Heart left ventricle (tissue), 16 donors: ENCODE measurements around the gene CEACAM4. TPM values are rescaled to one million over a fixed set of nuclear protein-coding genes. Genes with fewer than 3 reads are reported as not detected.
A peak's percentile ranks its signal among the peaks of the same experiment; 100 is the strongest.

Experiments
- ATAC-seq, 4 donors: fragments of 200-7000 bp; cut with Tn5 transposase; one replicate each; pipeline ENCODE4 v1.9.1; 2020 to 2022; ENCODE audit warnings: moderate library complexity in 4 of 4, mild to moderate bottlenecking in 3 of 4, moderate number of reproducible peaks in 1 of 4
- DNase-seq, 5 donors: peaks; one replicate each; pipeline ENCODE4 v3.0.0-alpha.2; 2020
- H3K27ac ChIP-seq, 12 donors: fragments of 200-600 bp; sonication (generic) in 4 of 12; one replicate each; pipeline versions ENCODE4 v1.5.0 to v1.8.0; 2016 to 2022; ENCODE audit warnings: mild to moderate bottlenecking in 2 of 12
- H3K27me3 ChIP-seq, 9 donors: fragments of 200-600 bp; sonication (generic) in 2 of 9; one replicate each; pipeline versions ENCODE4 v1.5.1 to v1.8.0; 2016 to 2022; ENCODE audit warnings: mild to moderate bottlenecking in 3 of 9
- H3K36me3 ChIP-seq, 9 donors: fragments of 200-600 bp; sonication (generic) in 2 of 9; one replicate each; pipeline versions ENCODE4 v1.5.0 to v1.8.0; 2018 to 2022; ENCODE audit warnings: mild to moderate bottlenecking in 2 of 9
- H3K4me1 ChIP-seq, 12 donors: fragments of 200-600 bp; sonication (generic) in 4 of 12; one replicate each; pipeline versions ENCODE4 v1.5.0 to v1.8.0; 2016 to 2022; ENCODE audit warnings: mild to moderate bottlenecking in 3 of 12
- H3K4me3 ChIP-seq, 12 donors: fragments of 200-600 bp; sonication (generic) in 4 of 12; one replicate each; pipeline versions ENCODE4 v1.5.0 to v1.8.0; 2017 to 2022; ENCODE audit warnings: mild to moderate bottlenecking in 9 of 12, moderate library complexity in 4 of 12
- H3K9me3 ChIP-seq, 12 donors: fragments of 200-600 bp; sonication (generic) in 4 of 12; one replicate each; pipeline versions ENCODE4 v1.5.0 to v1.8.0; 2016 to 2022; ENCODE audit warnings: mild to moderate bottlenecking in 1 of 12
- POLR2A ChIP-seq, 2 donors: fragments of 450-650 bp; IDR thresholded peaks; one replicate each; pipeline ENCODE4 v1.6.1; 2017; ENCODE audit warnings: antibody characterized with exemption in 2 of 2, mild to moderate bottlenecking in 2 of 2, moderate library complexity in 2 of 2
- WGBS, 4 donors: extraction: QIAGEN DNeasy Blood & Tissue Kit in 2 of 4; methylation state at CpG; one replicate each; pipeline versions ENCODE4 v1.1.5 to v1.1.7; 2013 to 2018; 5-methylcytosine and 5-hydroxymethylcytosine counted together
- intact Hi-C, 10 donors: fragments of 100-400 bp; cut with DNase I; formaldehyde crosslinking; loops; one replicate each; pipeline versions ENCODE4 v1.11.1 to v1.14.2; 2022
- polyA plus RNA-seq, 2 donors: library from polyadenylated mRNA; stranded (reverse); fragments of 200-250 nt; gene quantifications; one replicate each; pipeline ENCODE4 v1.2.3, GENCODE V29; 2013
- total RNA-seq, 9 donors: library from RNA; depleted of rRNA in 2 of 9; stranded (reverse); fragments of >200 nt in 2 of 9; fragmentation: NEBNext Ultra II Directional in 3 of 9; extraction: Animal tissue kit (Norgen Biotek cat#: 25700) in 3 of 9; gene quantifications; one replicate each; pipeline versions ENCODE4 v1.1.0 to v1.2.4, GENCODE V29; 2016 to 2023
- TF ChIP-seq, protein P1 (sequence below), 12 donors: fragments of 200-600 bp; sonication (generic) in 4 of 12; IDR thresholded peaks; one replicate each; pipeline versions ENCODE4 v1.5.0 to v1.8.0; 2018 to 2022; ENCODE audit warnings: antibody characterized with exemption in 12 of 12, mild to moderate bottlenecking in 5 of 12
- donor health status: ischemic (EF 13 %, LVEDD 7.1; RV severe dilation, severe dysfunction).
- donor health status: healthy with polysubstance abuse.
- donor health status: DM: no; HTN: yes; CAD: no.
- donor health status: DM: no; HTN: no; CAD: no.
- donor health status: ischemic (EF 25% LVEDD 6.9; RV normal size, moderate dysfunction).
- donor health status: ischemic (EF 25% LVEDD 5.7; RV mildly dilated, moderate dysfunction).
- donor health status: healthy.
- donor health status: DM: yes; HTN: yes; CAD: no.
- donor health status: ischemic (EF 35%, LVEDD 5.7; RV mildly dilated, moderate dysfunction).
- donor health status: nonischemic (EF 11% LVEDD 7.7; RV severe dilation, severe dysfunction).
- donor health status: DM: yes; HTN: yes; CAD: no.
- donor health status: PGD.
- donor health status: ischemic (EF 29% LVEDD 5.4; RV normal size, mild dysfunction).
- donor health status: nonischemic (EF 23%, LVEDD 6.1; RV moderate dilation, normal function).

Gene CEACAM4
- total and polyA plus RNA-seq, 11 donors, result 0.29 to 1.5 (median 0.46) TPM; not detected in 2

- ATAC-seq, result peak in 1 of 4 donors; percentile 38
Measured at GRCh38 chr19:41637484-41637883, 10.6 kb upstream of the CEACAM4 start.

GRCh38 chr19:41627966-41628675, 1.2 kb upstream of the CEACAM4 start:
- intact Hi-C loops, result no loop called here
- no peak for TF ChIP-seq POLR2A (IDR thresholded peaks at IDR 0.05)
- TF ChIP-seq, protein P1, sequence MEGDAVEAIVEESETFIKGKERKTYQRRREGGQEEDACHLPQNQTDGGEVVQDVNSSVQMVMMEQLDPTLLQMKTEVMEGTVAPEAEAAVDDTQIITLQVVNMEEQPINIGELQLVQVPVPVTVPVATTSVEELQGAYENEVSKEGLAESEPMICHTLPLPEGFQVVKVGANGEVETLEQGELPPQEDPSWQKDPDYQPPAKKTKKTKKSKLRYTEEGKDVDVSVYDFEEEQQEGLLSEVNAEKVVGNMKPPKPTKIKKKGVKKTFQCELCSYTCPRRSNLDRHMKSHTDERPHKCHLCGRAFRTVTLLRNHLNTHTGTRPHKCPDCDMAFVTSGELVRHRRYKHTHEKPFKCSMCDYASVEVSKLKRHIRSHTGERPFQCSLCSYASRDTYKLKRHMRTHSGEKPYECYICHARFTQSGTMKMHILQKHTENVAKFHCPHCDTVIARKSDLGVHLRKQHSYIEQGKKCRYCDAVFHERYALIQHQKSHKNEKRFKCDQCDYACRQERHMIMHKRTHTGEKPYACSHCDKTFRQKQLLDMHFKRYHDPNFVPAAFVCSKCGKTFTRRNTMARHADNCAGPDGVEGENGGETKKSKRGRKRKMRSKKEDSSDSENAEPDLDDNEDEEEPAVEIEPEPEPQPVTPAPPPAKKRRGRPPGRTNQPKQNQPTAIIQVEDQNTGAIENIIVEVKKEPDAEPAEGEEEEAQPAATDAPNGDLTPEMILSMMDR (IDR thresholded peaks at IDR 0.05), result no peak

More at GRCh38 chr19:41637484-41637883, 10.6 kb upstream of the CEACAM4 start:
- no peak for DNase-seq
- Histone ChIP-seq H3K4me3 (no peak overlapping the region), H3K36me3 (no peaks in the 10 kb centered on the region), H3K9me3 (peaks cover 0 to 11% (median 0%) of the 10 kb centered on the region in 12 donors), H3K27ac (no peak overlapping the region), H3K27me3 (peaks cover 0 to 48% (median 8%) of the 10 kb centered on the region in 9 donors), H3K4me1 (peaks cover 0 to 9% (median 0%) of the 10 kb centered on the region in 12 donors)
- WGBS, 4 donors, result 38 to 56% (median 40%) methylated on average over 2 of the region's 2 CpGs
- no peak for TF ChIP-seq POLR2A (IDR thresholded peaks at IDR 0.05)
- TF ChIP-seq, protein P1 (IDR thresholded peaks at IDR 0.05), result no peak
- intact Hi-C loops, result no loop called here

DNA sequence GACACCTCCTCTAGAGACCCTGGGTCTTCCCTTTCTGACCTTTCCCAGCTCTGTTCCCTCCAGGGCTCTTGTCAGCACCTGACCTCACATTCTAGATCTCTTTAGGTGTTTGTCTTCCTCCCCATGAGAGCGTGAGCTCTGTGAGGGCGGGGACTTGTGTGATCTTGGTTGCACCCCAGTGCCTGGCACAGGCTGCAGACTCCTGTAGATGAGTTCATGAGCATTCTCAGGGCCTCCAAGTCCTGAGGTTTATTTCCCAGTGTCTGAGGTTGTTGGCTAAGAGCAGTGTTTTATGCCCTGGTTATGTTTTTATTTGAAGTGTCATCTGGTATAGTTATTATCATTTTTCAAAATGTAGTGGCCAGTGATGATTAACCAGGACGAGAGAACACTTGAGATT, 596 bp downstream of the CEACAM4 start:
- Histone ChIP-seq H3K9me3 (peaks cover 0 to 16% (median 6%) of the 10 kb centered on the region in 12 donors), H3K27me3 (peaks cover 0 to 26% (median 0%) of the 10 kb centered on the region in 9 donors), H3K4me3 (peak overlapping the region in 4 of 12 donors; percentile 24 to 53 (median 36)), H3K4me1 (peaks cover 0 to 20% (median 0%) of the 10 kb centered on the region in 12 donors), H3K27ac (no peak overlapping the region), H3K36me3 (no peaks in the 10 kb centered on the region)
- no peak for DNase-seq
- 39 to 48% (median 48%) methylated on average over 3 of the region's 3 CpGs for WGBS, 4 donors
- ATAC-seq, result no peak
- intact Hi-C loops, result no loop called here
- TF ChIP-seq, protein P1 (IDR thresholded peaks at IDR 0.05), result no peak
- TF ChIP-seq POLR2A (IDR thresholded peaks at IDR 0.05), result no peak

More at GRCh38 chr19:41627966-41628675, 1.2 kb upstream of the CEACAM4 start:
- DNase-seq, result no peak
- H3K27me3 ChIP-seq, result peaks cover 0 to 26% (median 0%) of the 10 kb centered on the region in 9 donors
- no peak for ATAC-seq
- H3K27ac ChIP-seq, result no peak overlapping the region
- H3K4me3 ChIP-seq, result no peak overlapping the region
- H3K36me3 ChIP-seq, result no peaks in the 10 kb centered on the region
- H3K9me3 ChIP-seq, result peaks cover 0 to 21% (median 6%) of the 10 kb centered on the region in 12 donors
- 54 to 63% (median 60%) methylated on average over 6 to 8 of the region's 8 CpGs for WGBS, 4 donors
- peaks cover 0 to 17% (median 0%) of the 10 kb centered on the region in 12 donors for H3K4me1 ChIP-seq

DNA sequence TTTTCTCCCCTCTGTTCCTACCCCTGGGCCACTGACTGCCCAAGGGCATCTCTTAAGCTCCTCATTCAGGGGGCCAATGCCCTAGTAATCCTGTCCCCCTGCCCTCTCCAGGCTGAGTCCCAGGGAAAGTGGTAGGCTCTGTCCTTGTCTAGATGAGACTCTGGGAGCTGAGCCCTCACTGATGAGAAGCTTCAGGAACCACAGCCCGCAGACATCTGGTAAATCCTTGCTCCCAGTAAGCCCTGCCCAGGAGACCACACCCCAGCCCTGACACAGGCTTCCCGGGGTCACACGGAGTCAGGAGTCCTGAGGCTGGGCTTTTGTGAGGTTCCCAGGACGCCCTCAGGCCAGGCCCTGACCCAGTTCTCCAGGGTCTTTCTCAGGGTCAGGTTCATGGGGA, 1.9 kb downstream of the CEACAM4 start:
- Histone ChIP-seq H3K36me3 (no peaks in the 10 kb centered on the region), H3K27me3 (peaks cover 0 to 34% (median 0%) of the 10 kb centered on the region in 9 donors), H3K27ac (no peak overlapping the region), H3K4me3 (no peak overlapping the region), H3K9me3 (peaks cover 0 to 3% (median 0%) of the 10 kb centered on the region in 12 donors), H3K4me1 (peaks cover 0 to 32% (median 0%) of the 10 kb centered on the region in 12 donors)
- 38 to 52% (median 40%) methylated on average over 4 of the region's 4 CpGs; no CpG with 5 or more reads in 1 of the 4 donors for WGBS, 4 donors
- TF ChIP-seq, protein P1 (IDR thresholded peaks at IDR 0.05), result no peak
- no peak for TF ChIP-seq POLR2A (IDR thresholded peaks at IDR 0.05)
- no peak for DNase-seq
- no peak for ATAC-seq
- intact Hi-C loops, result no loop called here
